ENCODE data around the gene IL21. TPM values are rescaled to one million over a fixed set of nuclear protein-coding genes. Genes with fewer than 3 reads are reported as not detected.

IL21 gene
- total and polyA plus RNA-seq, 2 donors (not counting 1 experiment from before 2014, with no cell fraction given), result not detected

- ChIA-PET CTCF (no interaction called here), POLR2A (no interaction called here)
- H2AFZ ChIP-seq (ENCODE audit: insufficient read depth, low read depth, low read length, poor library complexity, severe bottlenecking), result no peak overlapping the region
- no peaks in the 10 kb centered on the region for H3K4me1 ChIP-seq (ENCODE audit: control insufficient read depth in 2 of 2, insufficient read depth in 2 of 2, low read length in 2 of 2)
- no peak overlapping the region for H3K4me2 ChIP-seq (replicated peaks; ENCODE audit: low read depth, low read length, poor library complexity, severe bottlenecking)
- H3K9ac ChIP-seq (ENCODE audit: low read length), result no peak overlapping the region
- no peak for DNase-seq
- no peak for ATAC-seq (ENCODE audit: low read depth)
- no peak overlapping the region for H3K4me3 ChIP-seq (ENCODE audit: control extremely low read depth in 1 of 5, extremely low read depth in 1 of 5, insufficient read depth in 1 of 5, low read depth in 2 of 5, low read length in 4 of 5)
- Mint-ChIP-seq H3K27ac (no peak overlapping the region), H3K4me1 (no peaks in the 10 kb centered on the region), H3K27me3 (peaks cover 38% of the 10 kb centered on the region), H3K4me3 (no peak overlapping the region), H3K9me3 (ENCODE audit: insufficient read depth) (no peaks in the 10 kb centered on the region)
- 100% methylated on average over 1 of the region's 1 CpG for WGBS (ENCODE audit: insufficient coverage)
- H3K9me3 ChIP-seq (ENCODE audit: control extremely low read depth in 1 of 3, control insufficient read depth in 2 of 3, insufficient read depth in 1 of 3, low read length in 2 of 3), result no peaks in the 10 kb centered on the region
- H4K20me1 ChIP-seq (ENCODE audit: control insufficient read depth, insufficient read depth, low read length, poor library complexity, severe bottlenecking), result no peaks in the 10 kb centered on the region
- no peaks in the 10 kb centered on the region for H3K36me3 ChIP-seq (replicated peaks in 1 of 2; ENCODE audit: control extremely low read depth in 1 of 2, control insufficient read depth in 1 of 2, extremely low read depth in 1 of 2, insufficient read depth in 2 of 2, low read length in 1 of 2)
- peaks cover 0 to 16% (median 13%) of the 10 kb centered on the region in 4 experiments for H3K27me3 ChIP-seq (replicated peaks in 1 of 4; ENCODE audit: control extremely low read depth in 1 of 4, control insufficient read depth in 3 of 4, insufficient read depth in 4 of 4, low read length in 3 of 4)
- intact Hi-C loops (cut with micrococcal nuclease), result no loop called here
- no peak overlapping the region for H3K27ac ChIP-seq (ENCODE audit: low read length in 2 of 2)
- TF ChIP-seq EZH2 (IDR thresholded peaks at IDR 0.05; ENCODE audit: borderline replicate concordance, insufficient read depth, low read depth, low read length, poor library complexity, severe bottlenecking) (no peak), CTCF (IDR thresholded peaks at IDR 0.05) (no peak)
- H3K79me2 ChIP-seq (ENCODE audit: control insufficient read depth, insufficient read depth, low read length), result no peaks in the 10 kb centered on the region
These were observed 16.7 kb downstream of the IL21 start for GRCh38 chr4:122604146-122604545.

- Mint-ChIP-seq H3K27me3 (peaks cover 41% of the 10 kb centered on the region), H3K4me3 (no peak overlapping the region), H3K9me3 (ENCODE audit: insufficient read depth) (no peaks in the 10 kb centered on the region), H3K27ac (no peak overlapping the region), H3K4me1 (no peaks in the 10 kb centered on the region)
- H3K27me3 ChIP-seq (replicated peaks in 1 of 4; ENCODE audit: control extremely low read depth in 1 of 4, control insufficient read depth in 3 of 4, insufficient read depth in 4 of 4, low read length in 3 of 4), result peaks cover 0 to 19% (median 13%) of the 10 kb centered on the region in 4 experiments
- no peak for DNase-seq
- no peaks in the 10 kb centered on the region for H3K9me3 ChIP-seq (ENCODE audit: control extremely low read depth in 1 of 3, control insufficient read depth in 2 of 3, insufficient read depth in 1 of 3, low read length in 2 of 3)
- no peak for ATAC-seq (ENCODE audit: low read depth)
- ChIA-PET CTCF (no interaction called here), POLR2A (no interaction called here)
- no peak overlapping the region for H3K9ac ChIP-seq (ENCODE audit: low read length)
- H3K27ac ChIP-seq (ENCODE audit: low read length in 2 of 2), result no peak overlapping the region
- H3K4me1 ChIP-seq (ENCODE audit: control insufficient read depth in 2 of 2, insufficient read depth in 2 of 2, low read length in 2 of 2), result no peaks in the 10 kb centered on the region
- H3K4me3 ChIP-seq (ENCODE audit: control extremely low read depth in 1 of 5, extremely low read depth in 1 of 5, insufficient read depth in 1 of 5, low read depth in 2 of 5, low read length in 4 of 5), result no peak overlapping the region
- no peaks in the 10 kb centered on the region for H3K36me3 ChIP-seq (replicated peaks in 1 of 2; ENCODE audit: control extremely low read depth in 1 of 2, control insufficient read depth in 1 of 2, extremely low read depth in 1 of 2, insufficient read depth in 2 of 2, low read length in 1 of 2)
- no peak overlapping the region for H2AFZ ChIP-seq (ENCODE audit: insufficient read depth, low read depth, low read length, poor library complexity, severe bottlenecking)
- H3K79me2 ChIP-seq (ENCODE audit: control insufficient read depth, insufficient read depth, low read length), result no peaks in the 10 kb centered on the region
- no peak overlapping the region for H3K4me2 ChIP-seq (replicated peaks; ENCODE audit: low read depth, low read length, poor library complexity, severe bottlenecking)
- TF ChIP-seq EZH2 (IDR thresholded peaks at IDR 0.05; ENCODE audit: borderline replicate concordance, insufficient read depth, low read depth, low read length, poor library complexity, severe bottlenecking) (no peak), CTCF (IDR thresholded peaks at IDR 0.05) (no peak)
- WGBS (ENCODE audit: insufficient coverage), result 100% methylated on average over 3 of the region's 8 CpGs
- intact Hi-C loops (cut with micrococcal nuclease), result no loop called here
- no peaks in the 10 kb centered on the region for H4K20me1 ChIP-seq (ENCODE audit: control insufficient read depth, insufficient read depth, low read length, poor library complexity, severe bottlenecking)
These were observed 17.7 kb downstream of the IL21 start for GRCh38 chr4:122603156-122603574.
